HEK293 (cell line): ENCODE measurements around the gene SLC25A38.
"Not testable (repeated sequence)": the region's sequence is repeated elsewhere in the genome, so short reads cannot be mapped to it uniquely, and the experiment has no call there.

Experiments used
- CTCF ChIA-PET: fragments of 350-600 bp; formaldehyde crosslinking; extraction: SDS; loops from one replicate; lab custom pipeline; 2021; ENCODE audit warnings: antibody characterized with exemption; lab: Yijun Ruan, JAX
- POLR2A ChIA-PET: fragments of 300-600 bp; formaldehyde crosslinking; extraction: SDS; loops from one replicate; lab custom pipeline; 2020; ENCODE audit warnings: antibody characterized with exemption, inconsistent platforms; lab: Yijun Ruan, JAX
- H3K27ac ChIP-seq: fragments of 200-500 bp; sonication (Bioruptor generic); 2 replicates; pipeline ENCODE4 v1.5.1; 2014; ENCODE audit warnings: low read depth, low read length, control low read depth, inconsistent platforms; ENCODE audit errors: extremely low read depth
- H3K36me3 ChIP-seq, 2 experiments: fragments of 200-500 bp in 1 of 2; sonication (Bioruptor generic) in 1 of 2; 1 replicate in 1 of 2; 2 replicates in 1 of 2; pipeline ENCODE4 v1.5.1; 2014 to 2017; ENCODE audit warnings: inconsistent platforms in 2 of 2, low read length in 2 of 2; ENCODE audit not compliant: control insufficient read depth in 2 of 2, insufficient read depth in 1 of 2
- H3K4me1 ChIP-seq: fragments of 200-500 bp; sonication (Bioruptor generic); 2 replicates; pipeline ENCODE4 v1.5.1; 2014; ENCODE audit warnings: mild to moderate bottlenecking, low read length, inconsistent platforms; ENCODE audit not compliant: control insufficient read depth, insufficient read depth
- H3K4me3 ChIP-seq: 2 replicates; pipeline ENCODE4 v1.5.1; 2011; ENCODE audit warnings: low read depth, mild to moderate bottlenecking, control low read depth, low read length, moderate library complexity
- H3K9me3 ChIP-seq: fragments of 200-500 bp; sonication (Bioruptor generic); 2 replicates; pipeline ENCODE4 v1.5.1; 2014; ENCODE audit warnings: low read depth, low read length, inconsistent platforms; ENCODE audit not compliant: control insufficient read depth, insufficient read depth
- KLF16 ChIP-seq: fragments of 450-650 bp; formaldehyde crosslinking; IDR thresholded peaks from 2 replicates; pipeline ENCODE4 v1.5.1; 2017; ENCODE audit warnings: missing biosample characterization, missing genetic modification characterization
- MYNN ChIP-seq: fragments of 450-650 bp; formaldehyde crosslinking; IDR thresholded peaks from 2 replicates; pipeline ENCODE4 v1.5.1; 2016; ENCODE audit warnings: missing biosample characterization, missing genetic modification characterization, borderline replicate concordance
- OVOL3 ChIP-seq: fragments of 450-650 bp; formaldehyde crosslinking; IDR thresholded peaks from 2 replicates; pipeline ENCODE4 v1.5.1; 2016; ENCODE audit warnings: missing biosample characterization, missing genetic modification characterization
- SALL2 ChIP-seq: fragments of 450-650 bp; formaldehyde crosslinking; IDR thresholded peaks from 2 replicates; pipeline ENCODE4 v1.5.0; 2017; ENCODE audit warnings: missing biosample characterization, mild to moderate bottlenecking, missing genetic modification characterization, borderline replicate concordance
- TRIM28 ChIP-seq: IDR thresholded peaks from 2 replicates; pipeline ENCODE4 v1.6.1; 2011; ENCODE audit warnings: low read length, control low read depth, borderline replicate concordance
- ZIC2 ChIP-seq: fragments of 450-650 bp; formaldehyde crosslinking; IDR thresholded peaks from 2 replicates; pipeline ENCODE4 v1.5.1; 2016; ENCODE audit warnings: missing biosample characterization, missing genetic modification characterization
- ZNF155 ChIP-seq: fragments of 450-650 bp; formaldehyde crosslinking; IDR thresholded peaks from 2 replicates; pipeline ENCODE4 v1.5.1; 2016; ENCODE audit warnings: missing biosample characterization, missing genetic modification characterization
- ZNF16 ChIP-seq: fragments of 450-650 bp; formaldehyde crosslinking; IDR thresholded peaks from 2 replicates; pipeline ENCODE4 v1.5.1; 2016; ENCODE audit warnings: low read depth, missing biosample characterization, missing genetic modification characterization
- ZNF19 ChIP-seq: fragments of 450-650 bp; formaldehyde crosslinking; IDR thresholded peaks from 2 replicates; pipeline ENCODE4; 2016; ENCODE audit warnings: missing biosample characterization, missing genetic modification characterization, low read depth
- ZNF274 ChIP-seq, 2 experiments: fragments of 200-500 bp in 1 of 2; fragments of 450-650 bp in 1 of 2; sonication (Bioruptor generic) in 1 of 2; formaldehyde crosslinking in 1 of 2; IDR thresholded peaks; 2 replicates each; pipeline versions ENCODE4 v1.5.1 to v1.6.1; 2014 to 2016; ENCODE audit warnings: borderline replicate concordance in 1 of 2, inconsistent platforms in 1 of 2, low read length in 1 of 2, missing biosample characterization in 1 of 2, missing genetic modification characterization in 1 of 2
- ZNF280C ChIP-seq: fragments of 450-650 bp; formaldehyde crosslinking; IDR thresholded peaks from 2 replicates; pipeline ENCODE4 v1.5.1; 2016; ENCODE audit warnings: missing biosample characterization, missing genetic modification characterization
- ZNF280D ChIP-seq: fragments of 450-650 bp; formaldehyde crosslinking; IDR thresholded peaks from 2 replicates; pipeline ENCODE4 v1.5.1; 2016; ENCODE audit warnings: missing biosample characterization, missing genetic modification characterization
- ZNF426 ChIP-seq: fragments of 450-650 bp; formaldehyde crosslinking; IDR thresholded peaks from 2 replicates; pipeline ENCODE4 v1.5.1; 2017; ENCODE audit warnings: missing biosample characterization, missing genetic modification characterization, mild to moderate bottlenecking, inconsistent platforms, moderate library complexity
- ZNF48 ChIP-seq: fragments of 450-650 bp; formaldehyde crosslinking; IDR thresholded peaks from 2 replicates; pipeline ENCODE4 v1.5.1; 2016; ENCODE audit warnings: missing biosample characterization, missing genetic modification characterization
- ZNF510 ChIP-seq: fragments of 450-650 bp; formaldehyde crosslinking; IDR thresholded peaks from 2 replicates; pipeline ENCODE4 v1.5.1; 2018; ENCODE audit warnings: mild to moderate bottlenecking, missing genetic modification characterization, missing biosample characterization; ENCODE audit not compliant: insufficient replicate concordance
- ZNF701 ChIP-seq: fragments of 450-650 bp; formaldehyde crosslinking; IDR thresholded peaks from 2 replicates; pipeline ENCODE4 v1.5.1; 2016; ENCODE audit warnings: missing biosample characterization, missing genetic modification characterization
- ZNF707 ChIP-seq: fragments of 450-650 bp; formaldehyde crosslinking; IDR thresholded peaks from 2 replicates; pipeline ENCODE4 v1.5.1; 2016; ENCODE audit warnings: missing biosample characterization, missing genetic modification characterization
- TF ChIP-seq, protein P1 (sequence below): fragments of 450-650 bp; formaldehyde crosslinking; IDR thresholded peaks from 2 replicates; pipeline ENCODE4 v1.5.1; 2016; ENCODE audit warnings: missing biosample characterization, missing genetic modification characterization
- TF ChIP-seq, protein P2 (sequence below): sonication (generic); formaldehyde crosslinking; IDR thresholded peaks from 2 replicates; pipeline ENCODE4 v1.8.1; 2022; ENCODE audit warnings: mild to moderate bottlenecking, moderate library complexity, missing genetic modification reagents
- TF ChIP-seq, protein P3 (sequence below): fragments of 450-650 bp; formaldehyde crosslinking; IDR thresholded peaks from 2 replicates; pipeline ENCODE4 v1.5.1; 2016; ENCODE audit warnings: missing biosample characterization, missing genetic modification characterization

SLC25A38 gene

DNA sequence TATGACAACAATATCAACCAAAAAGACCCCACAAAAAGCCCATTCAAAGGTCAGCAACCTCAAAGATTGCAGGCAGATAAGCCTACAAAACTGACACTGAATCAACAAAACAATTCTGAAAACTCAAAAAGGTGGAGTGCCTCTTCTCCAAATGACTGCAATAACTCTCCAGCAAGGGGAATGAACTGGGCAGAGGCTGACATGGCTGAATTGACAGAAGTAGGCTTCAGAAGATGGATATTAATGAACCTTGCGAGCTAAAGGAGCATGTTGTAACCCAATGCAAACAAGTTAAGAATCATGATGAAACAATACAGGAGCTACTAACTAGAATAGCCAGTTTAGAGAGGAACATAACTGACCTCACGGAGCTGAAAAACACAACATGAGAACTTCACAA is 20.4 kb upstream of the SLC25A38 start:
- no peak overlapping the region for H3K4me3 ChIP-seq
- no peak overlapping the region for H3K27ac ChIP-seq
- no peaks in the 10 kb centered on the region for H3K36me3 ChIP-seq
- POLR2A ChIA-PET, result no interaction called here
- CTCF ChIA-PET, result no interaction called here
- no peak for TF ChIP-seq SALL2 (tag by site-specific recombination)
- no peak for TF ChIP-seq KLF16 (tag by site-specific recombination)
- no peak for TF ChIP-seq ZNF280D
- no peak for TF ChIP-seq ZNF280C (tag by site-specific recombination)
- TF ChIP-seq, protein P1, sequence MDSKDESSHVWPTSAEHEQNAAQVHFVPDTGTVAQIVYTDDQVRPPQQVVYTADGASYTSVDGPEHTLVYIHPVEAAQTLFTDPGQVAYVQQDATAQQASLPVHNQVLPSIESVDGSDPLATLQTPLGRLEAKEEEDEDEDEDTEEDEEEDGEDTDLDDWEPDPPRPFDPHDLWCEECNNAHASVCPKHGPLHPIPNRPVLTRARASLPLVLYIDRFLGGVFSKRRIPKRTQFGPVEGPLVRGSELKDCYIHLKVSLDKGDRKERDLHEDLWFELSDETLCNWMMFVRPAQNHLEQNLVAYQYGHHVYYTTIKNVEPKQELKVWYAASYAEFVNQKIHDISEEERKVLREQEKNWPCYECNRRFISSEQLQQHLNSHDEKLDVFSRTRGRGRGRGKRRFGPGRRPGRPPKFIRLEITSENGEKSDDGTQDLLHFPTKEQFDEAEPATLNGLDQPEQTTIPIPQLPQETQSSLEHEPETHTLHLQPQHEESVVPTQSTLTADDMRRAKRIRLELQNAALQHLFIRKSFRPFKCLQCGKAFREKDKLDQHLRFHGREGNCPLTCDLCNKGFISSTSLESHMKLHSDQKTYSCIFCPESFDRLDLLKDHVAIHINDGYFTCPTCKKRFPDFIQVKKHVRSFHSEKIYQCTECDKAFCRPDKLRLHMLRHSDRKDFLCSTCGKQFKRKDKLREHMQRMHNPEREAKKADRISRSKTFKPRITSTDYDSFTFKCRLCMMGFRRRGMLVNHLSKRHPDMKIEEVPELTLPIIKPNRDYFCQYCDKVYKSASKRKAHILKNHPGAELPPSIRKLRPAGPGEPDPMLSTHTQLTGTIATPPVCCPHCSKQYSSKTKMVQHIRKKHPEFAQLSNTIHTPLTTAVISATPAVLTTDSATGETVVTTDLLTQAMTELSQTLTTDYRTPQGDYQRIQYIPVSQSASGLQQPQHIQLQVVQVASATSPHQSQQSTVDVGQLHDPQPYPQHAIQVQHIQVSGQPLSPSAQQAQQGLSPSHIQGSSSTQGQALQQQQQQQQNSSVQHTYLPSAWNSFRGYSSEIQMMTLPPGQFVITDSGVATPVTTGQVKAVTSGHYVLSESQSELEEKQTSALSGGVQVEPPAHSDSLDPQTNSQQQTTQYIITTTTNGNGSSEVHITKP (tag by site-specific recombination), result no peak
- TF ChIP-seq ZNF510, result no peak
- no peak for TF ChIP-seq ZNF19 (tag by site-specific recombination)
- TF ChIP-seq ZNF426 (tag by site-specific recombination), result no peak
- TF ChIP-seq OVOL3 (tag by site-specific recombination), result no peak
- no peak for TF ChIP-seq ZNF701 (tag by site-specific recombination)
- TF ChIP-seq ZNF707, result no peak
- TF ChIP-seq, protein P2, sequence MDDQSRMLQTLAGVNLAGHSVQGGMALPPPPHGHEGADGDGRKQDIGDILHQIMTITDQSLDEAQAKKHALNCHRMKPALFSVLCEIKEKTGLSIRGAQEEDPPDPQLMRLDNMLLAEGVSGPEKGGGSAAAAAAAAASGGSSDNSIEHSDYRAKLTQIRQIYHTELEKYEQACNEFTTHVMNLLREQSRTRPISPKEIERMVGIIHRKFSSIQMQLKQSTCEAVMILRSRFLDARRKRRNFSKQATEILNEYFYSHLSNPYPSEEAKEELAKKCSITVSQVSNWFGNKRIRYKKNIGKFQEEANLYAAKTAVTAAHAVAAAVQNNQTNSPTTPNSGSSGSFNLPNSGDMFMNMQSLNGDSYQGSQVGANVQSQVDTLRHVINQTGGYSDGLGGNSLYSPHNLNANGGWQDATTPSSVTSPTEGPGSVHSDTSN, result no peak
- TF ChIP-seq, protein P3, sequence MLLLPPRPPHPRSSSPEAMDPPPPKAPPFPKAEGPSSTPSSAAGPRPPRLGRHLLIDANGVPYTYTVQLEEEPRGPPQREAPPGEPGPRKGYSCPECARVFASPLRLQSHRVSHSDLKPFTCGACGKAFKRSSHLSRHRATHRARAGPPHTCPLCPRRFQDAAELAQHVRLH (tag by site-specific recombination), result no peak
- TF ChIP-seq ZIC2 (tag by site-specific recombination), result no peak
- no peak for TF ChIP-seq ZNF274 (IDR thresholded peaks at IDR 0.05; ENCODE audit: low read length)
- no peak for TF ChIP-seq ZNF274 (tag by site-specific recombination; IDR thresholded peaks at IDR 0.05; ENCODE audit: borderline replicate concordance)
- TF ChIP-seq TRIM28, result no peak
- TF ChIP-seq ZNF155 (tag by site-specific recombination), result no peak
- TF ChIP-seq ZNF48 (tag by site-specific recombination), result no peak
- TF ChIP-seq MYNN (tag by site-specific recombination), result no peak
- TF ChIP-seq ZNF16 (tag by site-specific recombination), result no peak
- H3K9me3 ChIP-seq, result no peaks in the 10 kb centered on the region
- no peaks in the 10 kb centered on the region for H3K4me1 ChIP-seq

DNA sequence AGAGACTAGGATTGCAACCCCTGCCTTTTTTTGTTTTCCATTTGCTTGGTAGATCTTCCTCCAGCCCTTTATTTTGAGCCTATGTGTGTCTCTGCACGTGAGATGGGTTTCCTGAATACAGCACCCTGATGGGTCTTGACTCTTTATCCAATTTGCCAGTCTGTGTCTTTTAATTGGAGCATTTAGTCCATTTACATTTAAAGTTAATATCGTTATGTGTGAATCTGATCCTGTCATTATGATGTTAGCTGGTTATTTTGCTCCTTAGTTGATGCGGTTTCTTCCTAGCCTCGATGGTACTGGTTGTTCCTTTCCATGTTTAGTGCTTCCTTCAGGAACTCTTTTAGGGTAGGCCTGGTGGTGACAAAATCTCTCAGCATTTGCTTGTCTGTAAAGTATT is 12.7 kb upstream of the SLC25A38 start:
- H3K9me3 ChIP-seq, H3K4me3 ChIP-seq, H3K36me3 ChIP-seq, POLR2A ChIA-PET, H3K4me1 ChIP-seq, CTCF ChIA-PET, H3K27ac ChIP-seq: not testable (repeated sequence)
